Activated CD4-positive, alpha-beta T cell treated with anti-CD3 and anti-CD28 coated beads, Interleukin-2, Interleukin-4, amounts not matched to agents 100 ng/mL and 50 ng/mL, durations not matched to agents 16 hours and 8 hours (primary cell): ENCODE results near the gene NBPF4.
"Not testable (repeated sequence)": the region's sequence is repeated elsewhere in the genome, so short reads cannot be mapped to it uniquely, and the experiment has no call there.

ENCODE experiments used
- DNase-seq: peaks from one replicate; pipeline ENCODE4 v3.0.0-alpha.2; 2020; ENCODE audit warnings: low spot score

NBPF4 gene, protein sequence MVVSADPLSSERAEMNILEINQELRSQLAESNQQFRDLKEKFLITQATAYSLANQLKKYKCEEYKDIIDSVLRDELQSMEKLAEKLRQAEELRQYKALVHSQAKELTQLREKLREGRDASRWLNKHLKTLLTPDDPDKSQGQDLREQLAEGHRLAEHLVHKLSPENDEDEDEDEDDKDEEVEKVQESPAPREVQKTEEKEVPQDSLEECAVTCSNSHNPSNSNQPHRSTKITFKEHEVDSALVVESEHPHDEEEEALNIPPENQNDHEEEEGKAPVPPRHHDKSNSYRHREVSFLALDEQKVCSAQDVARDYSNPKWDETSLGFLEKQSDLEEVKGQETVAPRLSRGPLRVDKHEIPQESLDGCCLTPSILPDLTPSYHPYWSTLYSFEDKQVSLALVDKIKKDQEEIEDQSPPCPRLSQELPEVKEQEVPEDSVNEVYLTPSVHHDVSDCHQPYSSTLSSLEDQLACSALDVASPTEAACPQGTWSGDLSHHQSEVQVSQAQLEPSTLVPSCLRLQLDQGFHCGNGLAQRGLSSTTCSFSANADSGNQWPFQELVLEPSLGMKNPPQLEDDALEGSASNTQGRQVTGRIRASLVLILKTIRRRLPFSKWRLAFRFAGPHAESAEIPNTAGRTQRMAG

DNA sequence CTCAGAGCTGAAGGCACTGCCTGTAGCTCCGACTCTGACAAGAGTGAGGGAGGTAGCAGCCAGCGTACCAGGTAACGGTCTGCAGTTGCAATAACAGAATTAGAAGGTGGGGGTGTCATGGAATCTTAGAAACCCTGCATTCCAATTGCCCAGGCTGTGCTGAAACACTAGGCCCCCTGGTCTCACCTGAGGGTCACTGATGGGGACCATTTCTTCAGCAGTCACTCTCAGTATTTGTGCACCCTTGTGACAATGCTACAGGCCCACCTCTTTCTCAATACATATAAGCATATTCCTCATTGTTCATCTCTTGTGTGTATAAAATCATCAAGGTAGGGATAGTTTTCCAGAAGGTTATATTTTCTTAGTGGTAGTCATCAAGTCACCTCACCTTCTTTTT is at the start of gene NBPF4:
Gene NBPF4, minus strand, starts transcription at position 101 of the 400 bp plus-strand sequence. CDS start 315 bp downstream, outside the sequence.
- not testable (repeated sequence) for DNase-seq

DNA sequence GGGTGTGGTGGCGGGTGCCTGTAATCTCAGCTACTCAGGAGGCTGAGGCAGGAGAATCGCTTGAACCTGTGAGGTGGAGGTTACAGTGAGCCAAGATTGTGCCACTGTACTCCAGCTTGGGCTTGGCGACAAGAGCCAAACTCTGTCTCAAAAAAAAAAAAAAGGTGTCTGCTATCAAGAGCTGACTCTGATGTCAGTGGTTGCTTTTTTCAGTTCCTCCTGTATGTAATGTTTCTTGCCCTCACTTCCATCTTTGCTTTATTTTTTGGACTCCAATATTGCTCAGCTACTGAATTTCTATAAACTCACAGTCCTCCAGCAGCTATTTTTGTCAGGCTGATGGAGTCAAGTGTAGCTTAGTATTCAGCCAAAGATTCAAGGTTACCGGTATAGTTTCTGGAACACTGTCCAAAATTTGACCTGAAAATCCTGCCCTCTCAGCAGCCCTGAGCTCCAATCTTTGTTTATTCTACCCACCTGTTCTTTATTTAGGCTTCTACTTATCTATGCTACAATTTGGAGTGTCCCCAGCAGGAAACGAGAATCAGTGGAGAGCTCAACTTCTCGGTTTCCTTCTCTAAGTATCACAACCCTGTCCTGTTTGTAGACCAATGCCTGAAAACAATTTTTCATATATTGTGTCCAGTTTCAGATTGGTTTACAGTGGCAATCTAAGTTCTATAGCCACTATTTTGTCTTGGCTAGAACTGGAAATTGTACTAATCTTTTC is 38.8 kb upstream of the NBPF4 start:
- not testable (repeated sequence) for DNase-seq

DNA sequence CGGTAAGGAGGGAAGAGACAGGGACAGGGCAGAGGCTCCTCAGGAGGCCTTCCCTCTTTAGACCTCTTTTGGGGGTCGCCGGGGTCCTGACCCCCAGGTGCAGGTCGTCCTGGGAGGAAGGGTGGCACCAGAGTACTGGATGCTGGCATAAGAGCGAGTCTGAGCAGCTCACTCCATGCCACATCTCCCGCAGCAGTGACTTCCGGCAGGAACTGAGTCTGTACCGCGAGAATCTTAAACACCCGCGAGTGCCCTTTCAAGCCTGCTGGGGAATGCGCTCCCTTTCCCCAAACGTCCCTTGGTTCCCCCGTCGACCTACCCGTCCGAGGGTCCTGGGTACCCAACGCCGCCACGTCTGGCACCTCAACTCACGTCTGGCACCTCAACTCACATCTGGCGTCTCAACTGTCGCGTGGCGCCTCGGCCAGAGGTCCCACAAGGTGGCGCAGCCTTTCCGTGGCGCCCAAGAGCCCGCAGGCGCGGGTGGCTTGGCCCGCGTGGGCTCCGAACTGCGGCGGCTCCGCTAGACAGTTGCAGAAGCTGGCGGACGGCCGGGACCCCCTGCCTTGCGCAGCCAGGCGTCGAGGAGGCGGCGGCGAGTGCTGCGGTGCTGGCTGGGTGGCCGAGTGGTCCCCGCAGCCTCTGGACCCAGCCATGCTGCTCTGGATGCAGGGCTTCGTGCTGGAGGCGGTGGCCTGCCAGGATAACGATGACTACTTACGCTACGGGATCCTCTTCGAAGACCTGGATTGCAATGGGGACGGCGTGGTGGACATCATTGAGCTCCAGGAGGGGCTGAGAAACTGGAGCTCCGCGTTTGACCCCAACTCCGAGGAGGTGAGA is 28.8 kb upstream of the NBPF4 start:
- not testable (repeated sequence) for DNase-seq

DNA sequence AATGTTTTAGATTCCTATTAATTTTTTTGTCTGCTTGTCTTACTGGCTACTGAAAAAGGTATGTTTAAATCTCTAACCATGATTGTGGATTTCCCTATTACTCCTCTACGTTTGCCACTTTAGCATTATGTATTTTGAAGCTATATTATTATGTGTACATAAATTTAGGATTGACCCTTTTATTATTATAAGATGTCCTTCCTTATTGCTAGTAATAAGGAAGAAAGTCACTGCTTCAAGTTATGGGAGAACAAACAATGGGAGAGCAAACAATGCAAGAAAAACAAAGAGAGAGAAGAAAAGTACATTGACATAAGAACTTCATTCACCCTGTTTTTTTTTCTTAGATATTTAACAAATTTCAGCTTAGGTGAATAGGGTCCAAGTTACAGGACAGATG is 23.2 kb upstream of the NBPF4 start:
- not testable (repeated sequence) for DNase-seq

DNA sequence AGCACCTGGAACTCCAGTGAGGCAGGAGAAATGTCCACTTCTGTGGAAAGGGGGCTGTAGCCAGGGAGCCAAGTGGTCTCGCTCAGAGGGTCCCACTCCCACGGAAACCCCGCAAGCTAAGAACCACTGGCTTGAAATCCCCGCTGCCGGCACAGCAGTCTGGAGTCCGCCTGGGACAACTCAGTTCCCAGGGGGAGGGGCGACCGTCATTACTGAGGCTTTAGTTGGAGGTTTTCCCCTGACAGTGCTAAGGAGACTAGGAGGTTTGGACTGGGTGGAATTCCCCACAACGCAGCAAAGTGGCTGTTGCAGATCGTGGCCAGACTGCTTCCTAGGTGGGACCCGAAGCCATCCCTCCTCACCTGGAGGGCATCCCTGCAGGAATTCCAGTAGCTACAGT is 18.1 kb upstream of the NBPF4 start:
- DNase-seq = not testable (repeated sequence)

DNA sequence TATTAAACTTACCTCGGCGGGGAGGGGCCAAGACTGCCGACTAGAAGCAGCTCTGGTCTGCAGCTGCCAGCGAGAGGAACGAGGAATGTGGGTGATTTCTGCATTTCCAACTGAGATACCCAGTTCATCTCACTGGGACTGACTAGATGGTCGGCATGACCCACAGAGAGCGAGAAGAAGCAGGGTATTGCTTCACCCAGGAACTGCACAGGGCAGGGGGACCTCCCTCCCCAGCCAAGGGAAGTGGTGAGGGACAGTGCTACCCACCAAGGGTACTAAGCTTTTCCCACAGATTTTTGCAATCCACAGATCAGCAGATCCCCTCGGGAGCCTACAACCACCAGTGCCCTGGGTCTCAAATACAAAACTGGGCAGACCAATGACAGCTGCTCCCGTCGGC is 17.6 kb upstream of the NBPF4 start:
- DNase-seq = not testable (repeated sequence)

DNA sequence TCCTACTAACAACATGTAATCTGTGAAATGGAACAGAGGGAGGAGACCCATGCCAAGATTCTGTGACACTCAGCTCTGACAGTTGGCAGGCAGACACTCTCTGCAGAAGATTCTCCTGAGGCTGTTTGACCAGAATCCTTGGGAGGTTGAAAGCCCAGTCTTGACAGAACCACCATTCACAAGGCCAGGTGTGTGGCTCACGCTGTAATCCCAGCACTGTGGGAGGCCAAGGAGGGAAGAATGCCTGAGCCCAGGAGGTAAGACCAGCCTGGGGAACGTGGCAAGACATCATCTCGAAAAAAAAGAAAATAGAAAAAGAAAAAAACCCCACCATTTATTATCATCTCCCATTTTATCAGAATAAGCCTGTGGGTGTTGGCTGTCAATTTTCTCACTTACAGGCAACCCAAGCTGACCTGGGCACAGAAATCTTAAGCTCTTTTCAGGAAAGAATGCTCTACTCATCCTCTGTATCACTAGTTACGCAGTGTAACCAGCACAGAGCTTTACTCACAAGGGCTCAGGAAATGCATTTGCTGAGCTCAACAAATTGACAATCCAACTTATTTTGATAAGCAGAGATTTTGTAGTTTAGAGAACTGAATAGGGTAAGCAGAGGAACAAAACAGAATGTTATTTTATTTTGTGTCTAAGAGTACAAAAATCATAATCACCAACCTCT is 16.8 kb upstream of the NBPF4 start:
- DNase-seq = not testable (repeated sequence)

DNA sequence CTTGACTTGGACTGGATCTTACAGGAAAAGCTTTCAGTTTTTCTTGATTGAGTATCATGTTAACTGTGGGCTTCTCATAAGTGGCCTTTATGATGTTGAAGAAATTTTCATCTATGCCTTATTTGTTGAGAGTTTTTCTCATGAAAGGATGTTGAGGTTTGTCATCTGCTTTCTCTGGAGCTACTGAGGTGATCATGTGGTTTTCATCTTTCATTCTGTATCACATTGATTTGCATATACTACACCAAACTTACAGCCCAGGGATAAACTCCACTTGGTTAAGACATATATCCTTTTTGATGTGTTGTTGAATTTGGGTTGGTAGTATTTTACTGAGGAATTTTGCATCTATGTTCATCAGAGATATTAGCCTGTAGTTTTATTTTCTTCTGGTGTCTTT is 11.6 kb upstream of the NBPF4 start:
- DNase-seq = not testable (repeated sequence)

DNA sequence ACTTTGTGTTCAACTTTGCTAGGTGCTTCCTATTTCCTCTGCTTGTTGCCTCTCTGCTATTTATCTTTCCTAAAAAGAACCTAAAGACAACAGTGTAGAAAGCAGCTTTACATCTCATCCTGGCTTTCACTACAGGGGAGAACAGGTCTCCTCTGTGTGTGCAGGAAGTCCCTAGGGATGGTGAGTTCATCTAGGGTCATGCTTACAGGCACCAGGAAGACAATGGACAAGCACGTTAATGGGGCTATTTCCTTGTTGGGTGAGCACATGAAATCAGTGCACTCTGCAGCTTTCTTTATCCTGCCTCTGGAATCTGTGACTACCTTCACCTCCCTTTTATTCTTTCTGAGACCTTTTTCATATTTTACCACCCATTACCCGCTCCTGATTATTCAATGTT is 4.5 kb downstream of the NBPF4 start:
- DNase-seq = not testable (repeated sequence)

DNA sequence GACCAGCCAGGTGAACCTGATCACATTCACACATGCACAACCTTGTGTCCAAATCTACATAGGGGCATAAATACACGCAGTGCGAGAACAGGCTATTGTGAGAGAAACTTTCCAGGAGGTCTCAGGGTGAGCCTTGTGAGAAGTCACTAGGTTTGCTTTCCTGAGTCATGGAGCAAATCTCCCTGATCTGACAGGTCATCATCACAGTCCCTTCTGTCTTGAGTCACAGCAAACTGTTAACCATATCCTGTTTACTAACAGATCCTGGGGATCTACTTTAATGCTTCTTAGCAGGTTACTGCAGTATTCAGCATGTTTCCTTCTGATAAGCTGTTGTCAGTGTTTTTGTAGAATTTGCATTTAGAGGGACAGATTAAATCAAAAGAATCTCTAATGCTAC is 8.6 kb downstream of the NBPF4 start:
- peak; percentile 34 for DNase-seq

DNA sequence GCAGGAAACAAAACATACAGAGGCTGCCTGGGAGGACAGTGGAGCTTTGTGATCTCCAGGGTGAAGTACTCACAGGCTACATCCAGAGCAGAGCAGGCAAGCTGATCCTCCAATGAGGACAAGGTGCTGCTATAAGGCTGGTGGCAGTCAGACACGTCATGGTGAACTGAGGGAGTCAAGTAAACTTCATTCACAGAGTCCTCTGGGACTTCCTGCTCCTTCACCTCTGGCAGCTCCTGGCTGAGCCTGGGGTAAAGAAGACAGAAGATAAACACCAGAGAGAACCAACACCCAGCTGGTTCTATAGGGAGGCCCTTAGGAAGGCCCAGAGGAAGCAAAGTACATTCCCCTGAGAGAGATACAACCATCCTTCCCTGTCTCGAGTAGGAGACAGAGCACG is 11.7 kb downstream of the NBPF4 start:
- DNase-seq = not testable (repeated sequence)

DNA sequence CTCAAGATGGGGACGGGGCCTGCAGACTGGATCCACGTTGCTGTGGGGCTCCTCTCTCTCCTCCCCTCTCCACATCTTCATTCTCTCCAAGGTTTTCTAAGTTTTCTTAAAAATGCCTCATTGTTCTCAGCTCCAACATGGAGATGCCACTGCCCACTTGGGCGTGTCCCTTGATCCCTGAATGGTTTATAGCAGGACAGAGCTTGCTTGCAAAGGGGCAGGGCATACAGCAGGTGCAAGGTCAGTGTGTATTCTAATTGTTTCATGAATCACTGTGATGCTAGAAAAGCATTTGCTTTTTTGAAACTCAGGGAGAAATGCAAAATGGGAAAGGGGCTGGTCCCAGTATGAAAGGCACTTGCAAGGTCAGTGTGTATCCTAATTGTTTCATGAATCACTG is 13.9 kb downstream of the NBPF4 start:
- DNase-seq = not testable (repeated sequence)

DNA sequence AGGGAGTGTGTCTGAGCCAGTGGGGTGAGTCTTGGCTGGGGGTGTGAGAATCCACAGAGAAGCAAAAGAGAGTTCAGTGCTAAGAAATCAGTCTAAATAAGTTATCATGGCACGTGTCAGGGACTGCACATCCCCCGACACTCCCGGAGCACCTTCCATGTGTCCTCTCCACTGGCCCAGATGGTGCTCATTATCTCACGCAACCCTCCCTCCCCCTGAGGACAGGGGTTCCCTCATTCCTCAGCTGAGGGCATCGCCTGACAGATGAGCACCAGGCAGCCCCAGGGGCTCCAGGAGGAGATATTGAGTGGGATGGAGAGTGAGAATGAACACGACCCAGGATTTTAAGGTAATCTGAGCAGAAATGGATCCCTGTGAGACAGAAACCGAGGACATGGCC is 16.1 kb downstream of the NBPF4 start:
- not testable (repeated sequence) for DNase-seq

DNA sequence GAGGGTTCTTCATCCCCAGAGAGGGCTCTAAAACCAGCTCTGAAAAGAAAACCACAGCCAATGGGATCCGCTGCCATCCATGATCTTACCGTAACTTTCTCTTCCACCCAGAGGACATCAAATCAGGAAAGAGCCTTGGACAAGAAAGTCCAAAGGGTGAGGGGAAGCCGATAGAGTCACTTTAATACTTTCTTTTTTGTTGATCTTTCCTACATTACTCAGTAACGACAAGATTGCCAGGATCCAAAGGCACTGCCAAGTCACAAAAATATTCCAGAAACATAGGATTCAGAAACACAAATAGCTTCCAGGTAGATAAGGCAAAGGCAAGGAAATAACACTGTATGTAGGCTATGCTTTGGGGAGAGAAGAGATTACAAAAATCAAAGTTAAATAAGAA is 17.0 kb downstream of the NBPF4 start:
- DNase-seq = not testable (repeated sequence)

DNA sequence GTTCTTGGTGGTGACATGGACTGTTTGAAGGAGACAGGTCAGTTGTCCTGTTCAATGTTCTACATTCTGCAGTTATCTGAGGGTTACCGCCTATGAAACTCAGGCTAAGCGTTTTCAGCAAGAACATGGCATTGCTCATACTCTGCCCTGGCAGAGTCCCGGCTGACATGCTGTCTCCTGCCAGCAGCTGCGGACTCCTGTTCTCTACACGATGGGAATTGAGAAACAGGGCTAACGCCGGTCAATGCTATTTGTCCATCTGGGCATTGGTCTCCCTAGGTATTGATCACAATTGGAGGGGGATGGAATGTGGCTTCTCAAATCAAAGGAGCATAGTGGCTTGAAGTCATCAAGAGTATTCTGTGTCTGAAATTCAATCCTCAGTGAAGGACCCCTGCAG is 20.6 kb downstream of the NBPF4 start:
- not testable (repeated sequence) for DNase-seq

DNA sequence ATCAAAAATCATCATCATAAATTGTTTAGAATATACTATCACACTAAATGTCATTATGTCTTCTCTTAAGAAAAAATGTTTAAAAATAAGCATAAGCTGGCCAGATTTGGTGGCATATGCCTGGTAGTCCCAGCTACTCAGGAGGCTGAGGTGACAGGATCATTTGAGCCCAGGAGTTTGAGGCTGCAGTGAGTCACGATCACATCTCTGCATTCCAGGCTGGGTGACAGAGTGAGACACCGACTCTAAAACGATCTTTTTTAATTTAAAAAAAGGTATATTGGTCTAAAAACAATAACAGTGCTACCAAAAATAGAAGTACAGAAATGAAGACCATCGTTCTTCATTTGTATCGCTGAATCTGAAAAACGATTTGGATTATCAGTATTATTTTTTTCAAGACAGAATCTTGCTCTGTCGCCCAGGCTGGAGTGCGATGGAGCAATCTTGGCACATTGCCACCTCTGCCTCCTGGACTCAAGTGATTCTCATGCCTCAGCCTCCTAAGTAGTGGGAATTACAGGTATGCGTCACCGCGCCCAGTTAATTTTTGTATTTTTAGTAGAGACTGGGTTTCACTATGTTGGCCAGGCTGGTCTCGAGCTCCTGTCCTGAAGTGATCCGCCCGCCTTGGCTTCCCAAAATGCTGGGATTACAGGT is 26.2 kb downstream of the NBPF4 start:
- DNase-seq = not testable (repeated sequence)

DNA sequence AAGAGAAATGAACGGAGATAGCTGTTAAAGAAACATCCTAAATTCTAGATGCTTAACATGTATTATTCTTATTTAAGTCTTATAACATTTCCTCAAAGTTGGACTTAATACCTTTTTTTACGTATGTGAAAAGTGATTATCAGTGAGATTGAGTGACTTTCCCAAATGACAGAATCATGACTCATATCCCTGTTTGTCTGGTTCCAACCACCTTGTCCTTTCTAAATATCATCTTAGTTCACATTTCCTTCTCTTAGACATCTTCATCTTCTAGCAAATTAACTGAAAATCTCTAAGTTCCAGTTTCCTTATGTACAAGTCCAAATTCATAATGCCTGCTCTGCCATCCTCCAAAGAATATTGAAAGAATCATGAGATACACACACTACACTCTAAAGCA is 26.9 kb downstream of the NBPF4 start:
- not testable (repeated sequence) for DNase-seq

DNA sequence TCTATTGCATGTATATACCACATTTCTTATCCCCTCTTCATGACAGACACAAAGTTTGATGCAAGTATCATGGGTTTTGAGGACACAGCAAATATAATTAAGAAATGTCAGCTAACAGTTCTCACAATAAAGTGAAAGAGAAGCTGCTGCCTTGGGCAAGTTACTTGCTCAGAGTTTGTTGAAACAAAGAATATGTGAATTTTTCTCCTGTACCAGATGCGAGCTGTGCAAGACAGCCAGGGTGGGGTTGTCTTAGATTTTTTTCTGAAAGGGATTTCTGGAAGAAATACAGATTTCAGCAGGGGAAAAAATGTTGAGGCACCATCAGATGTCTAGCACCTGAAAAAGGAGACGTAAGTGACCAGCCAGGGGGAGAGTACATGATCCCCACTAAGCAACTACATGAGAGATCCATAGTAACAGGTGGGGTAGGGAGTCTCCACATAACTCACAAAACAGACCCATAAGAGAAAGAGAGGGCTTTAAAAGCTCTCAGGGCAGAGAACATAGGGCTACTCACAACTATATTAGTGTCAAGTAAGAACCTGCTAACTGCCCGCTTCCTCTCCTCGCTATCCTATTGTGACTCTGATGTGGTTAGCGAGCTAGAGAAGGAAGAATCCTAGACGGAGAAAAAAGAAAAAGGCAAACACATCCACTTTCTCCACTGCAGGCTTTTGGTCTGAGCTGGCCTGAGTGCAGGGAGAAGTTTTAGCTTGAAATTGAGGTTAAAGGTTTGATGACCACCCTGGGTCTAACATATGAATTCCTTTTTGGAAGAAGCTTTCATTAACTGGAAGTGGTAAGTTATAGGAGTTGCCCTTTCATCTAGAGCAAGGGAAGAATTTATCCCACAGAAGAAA is 27.6 kb downstream of the NBPF4 start:
- DNase-seq = not testable (repeated sequence)

DNA sequence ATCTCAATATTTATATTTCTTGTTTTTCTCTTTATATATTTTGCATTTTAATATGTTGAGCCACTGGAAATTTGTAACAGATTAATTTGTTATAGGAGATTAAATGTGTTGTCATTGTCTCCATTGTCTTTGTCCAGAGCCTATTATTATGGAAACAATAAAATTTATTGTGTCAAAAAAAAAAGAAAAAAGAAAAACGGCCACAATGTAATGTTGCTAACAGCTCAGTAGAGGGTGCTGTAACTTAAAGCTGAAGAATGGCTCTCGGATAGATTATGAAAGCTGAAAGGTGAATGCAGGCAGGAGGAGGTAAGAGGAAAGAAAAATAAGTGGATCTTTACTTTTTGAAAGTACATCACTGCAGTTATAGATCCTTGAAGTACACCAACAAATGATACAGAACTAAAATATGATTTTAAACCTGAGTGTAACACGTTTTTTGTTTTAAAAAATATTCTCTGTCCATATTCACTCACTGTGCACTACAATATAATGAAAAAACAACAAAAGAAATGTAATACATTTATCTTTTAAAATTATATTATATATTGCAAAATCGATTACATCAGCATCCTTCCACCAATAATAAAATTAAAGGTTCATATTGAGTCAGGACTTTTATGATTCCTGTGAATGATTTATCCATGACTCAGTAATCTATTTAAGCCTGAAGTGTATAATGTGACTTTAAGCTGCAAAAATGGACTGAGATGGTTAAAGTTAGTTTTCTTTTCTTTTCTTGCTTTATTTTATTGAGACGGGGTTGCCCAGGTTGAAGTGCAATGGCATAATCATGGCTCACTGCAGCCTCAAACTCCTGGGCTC is 29.0 kb downstream of the NBPF4 start:
- peak; percentile 38 for DNase-seq
